Stimulated activated CD4-positive, alpha-beta T cell treated with anti-CD3 and anti-CD28 coated beads, Interleukin-1b, Interleukin-23, amount 100 ng/mL, for 1 hour (primary cell): ENCODE data around the gene MED28.

ENCODE experiments used
- DNase-seq, 2 donors: peaks; one replicate each; pipeline ENCODE4 v3.0.0-alpha.2; 2020; ENCODE audit warnings: low read depth in 2 of 2

The MED28 gene

DNA sequence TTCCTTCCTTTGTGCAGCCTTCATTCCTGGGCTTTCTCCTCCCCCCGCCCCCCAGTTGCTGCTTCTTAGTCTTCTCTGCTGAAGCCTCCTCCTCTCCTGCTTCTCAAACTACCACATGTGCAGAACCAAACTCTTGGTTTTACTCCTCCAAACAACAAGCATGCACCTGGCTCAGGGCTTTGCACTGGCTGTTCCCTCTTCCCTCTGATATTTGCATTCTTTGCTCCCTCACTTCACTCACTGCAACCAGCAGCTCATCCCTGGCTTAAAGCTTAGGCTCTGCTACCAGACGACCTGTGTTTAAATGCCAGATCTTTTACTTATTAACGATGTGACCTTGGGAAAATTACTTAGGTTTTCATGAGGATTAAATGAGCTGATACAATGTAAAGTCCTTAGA is 51.4 kb downstream of the MED28 start:
- DNase-seq: no peak

DNA sequence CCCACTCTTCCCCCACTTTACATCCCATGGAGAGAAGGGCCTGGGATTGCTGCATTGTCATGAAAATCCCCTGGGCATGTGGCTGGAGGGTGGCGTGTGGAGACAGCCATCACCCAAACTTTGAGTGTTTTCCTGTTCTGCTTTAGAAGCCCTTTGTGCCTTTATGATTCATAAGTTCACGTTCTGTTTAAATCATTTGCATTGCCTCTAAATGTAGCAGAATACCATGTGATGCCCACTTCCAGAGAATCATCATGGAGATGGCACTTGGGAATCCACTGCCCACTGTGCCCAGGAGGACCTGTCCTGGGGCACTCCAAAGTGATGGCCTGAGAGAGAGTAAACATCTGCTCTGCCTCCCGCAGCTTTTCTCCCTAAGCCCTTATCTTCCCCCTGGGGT is 52.8 kb downstream of the MED28 start:
- no peak for DNase-seq

DNA sequence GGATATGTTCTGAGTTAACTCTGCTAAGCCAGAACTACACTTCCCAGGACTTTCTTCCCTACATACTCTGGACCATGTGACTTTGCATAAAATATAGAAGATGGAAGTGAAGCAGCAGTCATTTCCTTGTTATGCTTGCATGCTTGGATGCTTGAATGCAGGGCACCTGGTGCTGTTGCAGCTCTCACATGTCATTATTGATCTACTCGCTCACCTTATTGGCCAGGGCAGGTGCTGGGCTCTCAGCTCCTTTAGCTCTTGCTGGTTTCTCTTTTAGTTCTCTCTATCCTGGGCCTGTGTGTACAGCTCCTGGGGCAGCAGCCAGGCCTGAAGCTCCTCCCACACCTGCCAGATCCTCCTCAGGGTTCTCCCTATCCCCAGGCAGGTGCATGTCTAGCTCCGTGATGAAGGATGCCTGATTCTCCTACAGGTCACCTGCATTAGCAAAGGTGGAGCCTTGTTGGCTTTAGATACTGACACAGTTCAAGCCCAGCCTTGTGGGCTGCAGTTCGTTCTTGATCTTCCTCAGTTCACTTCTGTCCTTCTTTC is 53.3 kb downstream of the MED28 start:
- DNase-seq: no peak

DNA sequence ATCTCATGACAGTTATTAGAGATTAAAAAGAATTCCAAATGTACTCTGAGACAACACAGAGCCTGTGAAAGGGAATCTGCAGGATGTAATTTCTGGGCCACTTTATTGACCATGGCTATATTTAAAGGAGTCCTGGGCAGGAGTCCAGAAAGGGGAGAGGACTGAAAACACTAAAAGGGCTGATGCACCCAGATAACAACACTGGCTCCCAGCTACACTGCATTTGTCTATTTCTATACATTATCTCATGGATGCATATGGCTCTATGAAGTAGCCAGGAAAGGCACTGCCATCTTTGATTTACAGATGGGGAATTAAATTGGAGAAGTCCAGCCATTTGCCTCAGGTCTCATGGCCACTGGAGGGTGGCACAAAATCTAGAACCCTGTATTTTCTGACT is 56.0 kb downstream of the MED28 start:
- DNase-seq: no peak

DNA sequence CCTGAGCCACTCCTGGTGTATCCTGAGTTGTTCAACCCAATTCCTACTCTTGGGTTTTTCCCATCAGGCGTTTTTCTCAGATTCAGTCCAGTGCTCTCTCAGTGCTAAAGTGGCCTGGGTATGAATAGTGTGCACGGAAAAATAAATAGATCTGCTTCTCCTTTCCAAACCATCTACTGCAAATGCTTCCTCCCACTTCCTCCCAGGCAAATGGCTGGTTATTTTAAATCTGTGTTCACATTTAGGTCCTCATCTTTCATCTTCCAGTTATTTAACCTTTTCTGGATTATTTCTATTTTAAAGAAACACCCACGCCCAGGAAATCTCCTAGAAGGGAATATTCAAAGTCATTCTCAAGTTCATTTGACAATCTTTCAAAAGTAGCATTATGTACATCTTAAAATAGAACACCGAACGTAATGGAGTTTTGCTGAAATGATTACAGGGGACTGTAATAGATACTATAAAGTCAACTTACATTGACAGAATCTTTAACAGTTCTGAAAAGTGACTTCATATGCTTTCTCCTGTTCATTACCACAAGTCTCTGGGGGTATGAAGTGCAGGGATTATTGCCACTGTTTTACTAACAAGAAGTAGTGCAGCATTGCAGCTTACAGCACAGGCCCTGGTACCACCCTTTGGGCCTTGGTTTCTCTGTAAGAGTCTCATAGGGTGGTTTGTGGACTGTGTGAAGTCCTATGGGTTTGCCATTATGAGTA is 66.3 kb downstream of the MED28 start:
- DNase-seq: no peak

DNA sequence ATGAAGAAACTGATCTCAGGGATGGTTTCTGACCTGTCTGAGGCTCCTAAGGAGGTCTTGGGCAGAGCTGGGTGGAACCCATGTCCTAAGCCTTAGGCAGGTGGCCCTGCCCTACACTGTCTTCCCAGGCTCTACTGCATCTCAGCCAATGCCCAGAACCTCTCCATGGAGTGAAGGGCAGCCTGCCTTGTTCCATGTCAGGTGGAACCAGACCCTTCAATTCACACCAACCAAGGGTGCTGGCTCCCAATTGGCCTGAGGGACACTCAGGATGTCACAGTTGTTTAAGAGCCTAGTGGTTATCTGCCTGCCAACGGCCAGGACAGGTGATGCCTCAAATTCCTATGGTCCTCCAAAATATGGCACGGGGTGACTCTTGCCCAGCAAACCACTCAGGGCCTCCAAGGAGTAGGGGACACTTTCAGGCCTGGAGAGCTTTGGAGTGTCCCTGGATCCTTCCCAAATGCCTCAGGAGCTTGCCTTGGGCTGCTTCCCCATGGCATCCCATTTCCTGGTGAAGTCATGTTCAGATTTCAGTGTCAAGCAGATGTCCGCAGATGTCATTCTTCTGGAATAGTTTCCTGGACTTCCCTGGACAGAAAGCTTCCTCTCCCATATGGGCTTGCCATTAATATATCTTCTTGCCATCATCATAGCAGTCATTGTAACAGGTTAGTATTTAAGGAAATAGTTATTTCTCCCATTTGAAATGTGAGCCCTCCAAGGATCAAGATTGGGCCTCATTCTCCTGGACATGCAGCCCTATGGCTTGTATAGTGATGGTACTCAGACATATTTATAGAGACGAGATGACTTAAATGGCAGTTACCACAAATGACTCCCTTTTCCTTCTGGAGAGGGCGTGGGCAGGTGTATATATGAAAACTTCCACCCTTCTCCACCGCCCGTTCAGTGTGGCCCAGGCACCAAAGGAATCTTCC is 67.1 kb downstream of the MED28 start:
- DNase-seq: no peak

DNA sequence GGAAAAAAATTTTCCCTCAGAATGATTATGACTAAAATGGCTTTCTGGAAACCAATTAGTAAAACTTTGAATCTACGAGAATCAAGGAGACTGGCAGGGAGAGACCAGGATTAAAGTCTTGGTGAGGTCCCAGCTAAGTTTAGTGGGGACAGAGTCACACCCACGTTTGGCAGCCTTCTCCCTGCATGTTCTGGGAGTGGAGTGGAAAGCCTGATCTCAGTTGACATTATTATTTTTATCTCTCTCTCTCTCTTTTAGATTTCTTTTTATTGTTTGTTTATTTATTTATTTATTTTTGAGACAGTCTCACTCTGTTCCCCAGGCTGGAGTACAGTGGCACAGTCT is 67.8 kb downstream of the MED28 start:
- DNase-seq: no peak
